Measurements from ENCODE around the gene CEP57L1. TPM values are rescaled to one million over a fixed set of nuclear protein-coding genes. Genes with fewer than 3 reads are reported as not detected.
"Not testable (repeated sequence)": the region's sequence is repeated elsewhere in the genome, so short reads cannot be mapped to it uniquely, and the experiment has no call there.

CEP57L1 gene
- total and polyA plus RNA-seq, 10 of the 15 experiments (the other 5 are each of a cell fraction or from before 2014, with no cell fraction given), result 12.7 to 30.5 (median 21.9) TPM

DNA sequence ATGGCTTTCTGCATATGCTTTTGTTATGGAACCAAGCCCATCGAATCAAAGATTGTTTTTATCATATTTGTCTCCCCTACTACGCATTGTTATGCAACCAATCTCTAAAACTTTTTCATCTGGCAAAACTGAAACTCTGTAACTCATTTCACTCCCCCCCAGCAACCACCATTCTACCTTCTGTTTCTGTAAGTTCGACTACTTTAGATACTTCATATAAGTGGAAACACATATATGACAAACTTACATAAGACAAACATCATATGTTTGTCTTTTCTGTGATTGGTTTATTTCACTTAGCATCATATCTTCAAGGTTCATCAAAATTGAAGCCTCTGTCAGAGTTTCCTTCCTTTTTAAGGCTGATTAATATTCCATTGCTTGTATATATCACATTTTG lies 34.8 kb downstream of the CEP57L1 start:
- TF ChIP-seq PAX8 (IDR thresholded peaks at IDR 0.05) (no peak), MAX (IDR thresholded peaks at IDR 0.05; ENCODE audit: low read depth, low read length) (no peak), JUND (IDR thresholded peaks at IDR 0.05; ENCODE audit: low read depth, low read length) (no peak), NR2C2 (IDR thresholded peaks at IDR 0.05; ENCODE audit: borderline replicate concordance, control insufficient read depth, insufficient read length, low read depth) (no peak), HDAC2 (IDR thresholded peaks at IDR 0.05) (no peak), MTA3 (IDR thresholded peaks at IDR 0.05; ENCODE audit: borderline replicate concordance, low read length) (no peak), FOXM1 (IDR thresholded peaks at IDR 0.05; ENCODE audit: low read depth, low read length) (no peak), POLR2AphosphoS5 (IDR thresholded peaks at IDR 0.05; ENCODE audit: low read length) (no peak), EED (IDR thresholded peaks at IDR 0.05; ENCODE audit: low read depth) (no peak), EGR1 (IDR thresholded peaks at IDR 0.05; ENCODE audit: borderline replicate concordance in 1 of 2, low read depth in 2 of 2, low read length in 2 of 2) (no peak), NFYB (IDR thresholded peaks at IDR 0.05; ENCODE audit: insufficient read depth, low read depth, low read length) (no peak), WRNIP1 (IDR thresholded peaks at IDR 0.05; ENCODE audit: borderline replicate concordance, low read depth, low read length) (no peak)
- TF ChIP-seq, protein P1, sequence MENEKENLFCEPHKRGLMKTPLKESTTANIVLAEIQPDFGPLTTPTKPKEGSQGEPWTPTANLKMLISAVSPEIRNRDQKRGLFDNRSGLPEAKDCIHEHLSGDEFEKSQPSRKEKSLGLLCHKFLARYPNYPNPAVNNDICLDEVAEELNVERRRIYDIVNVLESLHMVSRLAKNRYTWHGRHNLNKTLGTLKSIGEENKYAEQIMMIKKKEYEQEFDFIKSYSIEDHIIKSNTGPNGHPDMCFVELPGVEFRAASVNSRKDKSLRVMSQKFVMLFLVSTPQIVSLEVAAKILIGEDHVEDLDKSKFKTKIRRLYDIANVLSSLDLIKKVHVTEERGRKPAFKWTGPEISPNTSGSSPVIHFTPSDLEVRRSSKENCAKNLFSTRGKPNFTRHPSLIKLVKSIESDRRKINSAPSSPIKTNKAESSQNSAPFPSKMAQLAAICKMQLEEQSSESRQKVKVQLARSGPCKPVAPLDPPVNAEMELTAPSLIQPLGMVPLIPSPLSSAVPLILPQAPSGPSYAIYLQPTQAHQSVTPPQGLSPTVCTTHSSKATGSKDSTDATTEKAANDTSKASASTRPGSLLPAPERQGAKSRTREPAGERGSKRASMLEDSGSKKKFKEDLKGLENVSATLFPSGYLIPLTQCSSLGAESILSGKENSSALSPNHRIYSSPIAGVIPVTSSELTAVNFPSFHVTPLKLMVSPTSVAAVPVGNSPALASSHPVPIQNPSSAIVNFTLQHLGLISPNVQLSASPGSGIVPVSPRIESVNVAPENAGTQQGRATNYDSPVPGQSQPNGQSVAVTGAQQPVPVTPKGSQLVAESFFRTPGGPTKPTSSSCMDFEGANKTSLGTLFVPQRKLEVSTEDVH (IDR thresholded peaks at IDR 0.05; ENCODE audit: low read depth, partially characterized antibody), result no peak
- TF ChIP-seq, protein P2, sequence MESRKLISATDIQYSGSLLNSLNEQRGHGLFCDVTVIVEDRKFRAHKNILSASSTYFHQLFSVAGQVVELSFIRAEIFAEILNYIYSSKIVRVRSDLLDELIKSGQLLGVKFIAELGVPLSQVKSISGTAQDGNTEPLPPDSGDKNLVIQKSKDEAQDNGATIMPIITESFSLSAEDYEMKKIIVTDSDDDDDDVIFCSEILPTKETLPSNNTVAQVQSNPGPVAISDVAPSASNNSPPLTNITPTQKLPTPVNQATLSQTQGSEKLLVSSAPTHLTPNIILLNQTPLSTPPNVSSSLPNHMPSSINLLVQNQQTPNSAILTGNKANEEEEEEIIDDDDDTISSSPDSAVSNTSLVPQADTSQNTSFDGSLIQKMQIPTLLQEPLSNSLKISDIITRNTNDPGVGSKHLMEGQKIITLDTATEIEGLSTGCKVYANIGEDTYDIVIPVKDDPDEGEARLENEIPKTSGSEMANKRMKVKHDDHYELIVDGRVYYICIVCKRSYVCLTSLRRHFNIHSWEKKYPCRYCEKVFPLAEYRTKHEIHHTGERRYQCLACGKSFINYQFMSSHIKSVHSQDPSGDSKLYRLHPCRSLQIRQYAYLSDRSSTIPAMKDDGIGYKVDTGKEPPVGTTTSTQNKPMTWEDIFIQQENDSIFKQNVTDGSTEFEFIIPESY (IDR thresholded peaks at IDR 0.05), result no peak
- DNase-seq (ENCODE audit: low read depth, low spot score), result no peak
- no peak overlapping the region for H3K4me2 ChIP-seq (ENCODE audit: control insufficient read depth, insufficient read depth)
- in situ Hi-C loops (cut with MboI) (no loop called here), intact Hi-C loops (cut with micrococcal nuclease; ENCODE audit: unreplicated experiment) (no loop called here)
- no peaks in the 10 kb centered on the region; the same call in 2 of the 3 replicates for H3K9me3 ChIP-seq (replicated peaks; ENCODE audit: control insufficient read depth, insufficient read depth, low read length)
- SMC1A ChIA-PET (ENCODE audit: uncharacterized antibody, unreplicated experiment), result no interaction called here
- H2AFZ ChIP-seq (ENCODE audit: control insufficient read depth, low read depth, low read length), result no peak overlapping the region
- H4K20me1 ChIP-seq (ENCODE audit: control insufficient read depth, insufficient read depth), result no peaks in the 10 kb centered on the region
- no peak for ATAC-seq
- POLR2A ChIA-PET, result no interaction called here
- H3K36me3 ChIP-seq (ENCODE audit: control insufficient read depth in 2 of 2, insufficient read depth in 2 of 2, low read length in 1 of 2), result no peaks in the 10 kb centered on the region
- FAIRE-seq, result peak; percentile 7
- no TSS peak for BruUV-seq (replicated peaks)
- no peak overlapping the region for H3K9ac ChIP-seq (ENCODE audit: control insufficient read depth, insufficient read depth, low read length)
- no peaks in the 10 kb centered on the region for H3K4me1 ChIP-seq (ENCODE audit: control insufficient read depth, insufficient read depth, low read length)
- CTCF ChIA-PET, result no interaction called here
- RAD21 ChIA-PET (ENCODE audit: unreplicated experiment), result no interaction called here
- no peaks in the 10 kb centered on the region for H3K27me3 ChIP-seq (replicated peaks in 1 of 2; ENCODE audit: control insufficient read depth in 2 of 2, insufficient read depth in 2 of 2, low read length in 1 of 2)
- H3K27ac ChIP-seq (ENCODE audit: control insufficient read depth, insufficient read depth), result no peak overlapping the region
- 46% methylated on average over 3 of the region's 3 CpGs for WGBS (ENCODE audit: insufficient coverage, insufficient replicate concordance, low lambda C conversion rate, missing lambda C conversion rate)
- no peaks in the 10 kb centered on the region for H3K79me2 ChIP-seq (ENCODE audit: control insufficient read depth, insufficient read depth, low read length)
- H3K4me3 ChIP-seq, result no peak overlapping the region

DNA sequence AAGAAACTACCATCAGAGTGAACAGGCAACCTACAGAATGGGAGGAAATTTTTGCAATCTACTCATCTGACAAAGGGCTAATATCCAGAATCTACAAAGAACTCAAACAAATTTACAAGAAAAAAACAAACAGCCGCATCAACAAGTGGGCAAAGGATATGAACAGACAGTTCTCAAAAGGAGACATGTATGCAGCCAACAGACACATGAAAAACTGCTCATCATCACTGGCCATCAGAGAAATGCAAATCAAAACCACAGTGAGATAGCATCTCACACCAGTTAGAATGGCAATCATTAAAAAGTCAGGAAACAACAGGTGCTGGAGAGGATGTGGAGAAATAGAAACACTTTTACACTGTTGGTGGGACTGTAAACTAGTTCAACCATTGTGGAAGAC lies 40.3 kb downstream of the CEP57L1 start:
- CTCF ChIA-PET; H3K36me3 ChIP-seq (ENCODE audit: control insufficient read depth in 2 of 2, insufficient read depth in 2 of 2, low read length in 1 of 2); H4K20me1 ChIP-seq (ENCODE audit: control insufficient read depth, insufficient read depth); H3K4me2 ChIP-seq (ENCODE audit: control insufficient read depth, insufficient read depth); BruUV-seq (replicated peaks); H3K27ac ChIP-seq (ENCODE audit: control insufficient read depth, insufficient read depth); H3K4me1 ChIP-seq (ENCODE audit: control insufficient read depth, insufficient read depth, low read length); in situ Hi-C loops (cut with MboI); ATAC-seq; SMC1A ChIA-PET (ENCODE audit: uncharacterized antibody, unreplicated experiment); DNase-seq (ENCODE audit: low read depth, low spot score); RAD21 ChIA-PET (ENCODE audit: unreplicated experiment); FAIRE-seq; H3K9me3 ChIP-seq (replicated peaks; ENCODE audit: control insufficient read depth, insufficient read depth, low read length); intact Hi-C loops (cut with micrococcal nuclease; ENCODE audit: unreplicated experiment); H3K27me3 ChIP-seq (replicated peaks in 1 of 2; ENCODE audit: control insufficient read depth in 2 of 2, insufficient read depth in 2 of 2, low read length in 1 of 2); H3K79me2 ChIP-seq (ENCODE audit: control insufficient read depth, insufficient read depth, low read length); H3K4me3 ChIP-seq; H2AFZ ChIP-seq (ENCODE audit: control insufficient read depth, low read depth, low read length); POLR2A ChIA-PET; H3K9ac ChIP-seq (ENCODE audit: control insufficient read depth, insufficient read depth, low read length): not testable (repeated sequence)
- 100% methylated on average over 1 of the region's 1 CpG for WGBS (ENCODE audit: insufficient coverage, insufficient replicate concordance, low lambda C conversion rate, missing lambda C conversion rate)
